GM19351 (cell line): ENCODE results near the gene METRN.
"Not testable (repeated sequence)": the region's sequence is repeated elsewhere in the genome, so short reads cannot be mapped to it uniquely, and the experiment has no call there.

Experiments used
- ATAC-seq: cut with Tn5 transposase; IDR thresholded peaks from one replicate; pipeline ENCODE4 v1.9.1; 2021; ENCODE audit warnings: mild to moderate bottlenecking, moderate library complexity; ENCODE audit not compliant: unreplicated experiment

Gene METRN

DNA sequence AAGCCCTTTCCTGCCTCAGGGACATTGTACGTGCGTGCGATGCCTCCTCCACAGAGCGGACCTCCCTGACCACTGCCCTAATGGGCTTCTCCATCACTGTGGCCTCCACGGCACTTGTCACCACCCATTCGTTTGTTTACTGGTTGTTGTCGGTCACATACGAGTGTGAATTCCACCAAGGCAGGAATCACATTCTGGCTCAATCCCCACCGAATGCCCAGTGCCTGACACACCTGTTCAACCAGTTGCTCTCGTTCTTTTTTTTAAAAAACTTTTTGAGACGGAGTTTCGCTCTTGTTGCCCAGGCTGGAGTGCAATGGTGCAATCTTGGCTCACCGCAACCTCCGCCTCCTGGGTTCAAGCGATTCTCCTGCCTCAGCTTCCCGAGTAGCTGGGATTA is 23.7 kb upstream of the METRN start:
- not testable (repeated sequence) for ATAC-seq

DNA sequence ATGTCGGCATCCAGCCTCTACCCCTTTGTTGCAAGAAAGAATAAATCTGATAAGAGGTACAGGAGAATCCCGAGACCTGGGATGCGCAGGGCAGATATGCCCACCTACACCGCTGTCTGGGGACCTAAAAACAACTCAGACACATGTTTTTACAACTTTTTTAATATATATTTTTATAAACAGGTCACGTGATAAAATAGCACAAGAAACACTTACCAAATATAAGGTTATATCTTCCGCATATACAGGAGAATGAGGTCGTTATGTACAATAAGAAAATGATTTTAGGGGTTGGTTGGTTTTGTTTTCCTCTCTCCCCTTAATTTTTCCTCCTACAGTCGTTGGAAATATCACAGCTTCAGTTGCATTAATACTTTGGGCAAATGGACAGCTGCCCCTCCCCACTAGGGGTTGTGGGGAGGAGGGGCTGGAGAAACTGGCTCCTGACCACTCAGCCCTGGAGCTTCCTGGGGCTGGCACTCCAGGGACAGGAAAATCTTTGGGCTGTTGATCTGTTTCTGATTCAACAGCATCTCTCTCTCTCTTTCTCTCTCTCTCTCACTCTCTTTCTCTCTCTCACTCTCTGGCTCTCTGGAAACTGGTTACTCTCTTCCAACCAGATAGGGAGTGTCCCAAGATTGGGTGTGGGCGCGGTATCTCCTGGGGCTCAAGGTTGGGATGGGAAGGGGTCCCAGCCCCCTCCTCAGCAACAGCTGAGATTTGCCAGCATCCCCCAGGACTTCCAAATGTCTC is 22.4 kb upstream of the METRN start:
- ATAC-seq, result no peak

DNA sequence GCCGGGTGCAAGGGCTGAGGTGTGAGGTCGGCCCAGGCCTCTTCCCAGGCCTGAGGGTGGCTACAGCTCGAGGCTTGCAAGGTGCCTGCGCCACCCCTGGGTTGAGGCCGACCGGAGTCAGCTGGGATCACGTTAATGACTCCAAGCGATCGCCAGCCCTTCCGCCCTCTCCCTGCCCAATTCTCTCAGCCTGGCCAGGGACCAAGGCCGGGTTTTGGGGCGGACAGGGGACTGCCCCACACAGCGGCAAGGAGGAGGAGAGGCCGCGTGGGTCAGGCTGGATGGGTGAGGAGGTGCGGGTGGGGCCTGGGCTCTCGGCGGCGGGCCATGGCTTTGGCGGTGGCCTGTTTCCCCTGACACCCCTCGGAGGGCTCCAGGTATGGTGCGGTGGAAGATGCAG is 21.6 kb upstream of the METRN start:
- ATAC-seq, result no peak

DNA sequence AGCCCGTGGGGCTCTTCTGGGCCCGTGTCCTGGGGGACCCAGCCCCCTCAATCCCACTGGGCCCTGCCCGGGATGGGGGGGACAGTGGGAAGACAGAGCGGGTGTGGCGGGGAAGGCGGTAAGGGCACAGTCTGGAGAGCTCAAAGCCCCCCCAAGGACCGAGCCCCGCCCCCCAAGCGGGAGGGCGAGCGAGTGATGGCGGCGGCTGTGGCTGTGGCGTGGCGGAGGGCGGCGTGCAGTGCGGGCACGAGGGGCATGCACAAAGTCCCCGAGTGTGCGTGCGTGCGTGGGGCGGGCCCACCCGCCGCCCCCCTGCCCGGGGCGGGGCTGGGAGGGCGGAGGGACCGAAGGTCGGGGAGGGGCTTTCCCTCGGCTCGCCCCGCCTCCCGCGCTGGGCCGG is 21.2 kb upstream of the METRN start:
- ATAC-seq, result no peak

DNA sequence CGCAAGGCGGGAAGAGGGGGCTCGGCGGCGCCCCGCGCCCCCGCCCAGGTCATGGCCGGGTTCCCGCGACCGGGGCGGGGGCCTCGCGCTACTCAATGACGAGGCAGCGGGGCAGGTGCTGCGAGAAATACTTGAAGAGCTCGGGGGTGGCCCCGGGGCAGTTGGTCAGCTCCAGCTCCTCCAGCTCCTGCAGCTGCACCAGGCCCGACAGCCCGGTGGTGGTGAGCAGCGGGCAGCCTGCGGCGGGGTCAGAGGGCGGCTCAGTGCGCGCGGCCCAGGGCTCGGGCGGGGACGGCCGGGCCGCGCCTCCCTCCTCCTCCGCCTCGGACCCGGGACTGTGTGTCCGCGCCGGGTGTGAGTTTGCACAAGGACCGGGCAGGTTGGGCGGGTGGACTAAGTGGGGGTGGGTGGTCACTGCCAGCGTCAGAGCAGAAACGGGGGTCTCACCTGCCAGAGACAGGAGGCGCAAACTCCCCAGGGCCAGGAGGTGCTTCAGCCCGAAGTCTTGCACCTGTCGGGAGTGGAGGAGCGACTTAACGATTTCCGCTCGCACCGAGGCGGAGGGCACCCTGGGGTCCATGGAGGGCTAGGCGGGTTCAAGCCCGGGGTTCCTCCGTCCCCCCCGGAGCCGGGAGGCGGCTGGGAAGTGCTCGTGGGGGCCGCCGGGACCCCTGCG is 20.6 kb upstream of the METRN start:
- no peak for ATAC-seq

- no peak for ATAC-seq
Observed at GRCh38 chr16:694863-695354, 20.0 kb upstream of the METRN start.

- no peak for ATAC-seq
Observed at GRCh38 chr16:695355-696089, 19.4 kb upstream of the METRN start.

DNA sequence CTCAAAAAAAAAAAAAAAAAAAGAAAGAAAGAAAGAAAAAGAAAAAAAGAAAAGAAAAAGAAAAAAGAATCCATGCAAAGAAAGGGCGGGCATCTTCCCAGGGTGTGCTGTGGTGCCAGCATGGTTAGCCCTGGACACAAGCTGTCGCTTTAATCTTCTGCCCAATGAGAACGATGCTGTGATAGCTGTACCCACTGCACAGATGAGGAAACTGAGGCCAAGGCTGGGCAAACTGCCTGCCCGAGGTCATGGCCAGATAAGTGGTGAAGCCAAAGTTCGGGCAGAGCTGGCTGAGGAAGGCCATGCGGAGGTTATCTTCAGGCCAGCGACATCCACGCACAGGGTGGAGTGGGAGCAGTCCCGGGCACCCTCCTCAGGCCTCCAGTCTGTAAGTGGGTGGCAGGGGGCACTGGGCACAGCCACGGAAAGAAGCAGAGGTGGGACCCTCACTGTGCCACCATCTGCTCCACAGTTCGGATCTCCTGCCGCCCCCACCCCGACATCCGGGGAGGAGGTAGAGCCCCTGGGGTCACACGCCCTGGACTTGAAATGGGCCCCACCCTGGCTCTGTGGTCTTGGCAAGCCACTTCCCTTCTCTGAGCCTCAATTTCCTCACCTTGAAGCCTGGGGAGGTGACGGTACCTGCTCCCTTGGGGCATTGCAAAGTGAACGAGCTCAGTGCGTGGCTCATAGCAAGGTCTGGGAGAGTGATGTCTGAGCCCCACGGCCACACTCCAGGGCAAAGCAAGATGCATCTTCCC is 15.8 kb upstream of the METRN start:
- no peak for ATAC-seq

GRCh38 chr16:700684-701584 is 14.0 kb upstream of the METRN start:
- ATAC-seq, result no peak

DNA sequence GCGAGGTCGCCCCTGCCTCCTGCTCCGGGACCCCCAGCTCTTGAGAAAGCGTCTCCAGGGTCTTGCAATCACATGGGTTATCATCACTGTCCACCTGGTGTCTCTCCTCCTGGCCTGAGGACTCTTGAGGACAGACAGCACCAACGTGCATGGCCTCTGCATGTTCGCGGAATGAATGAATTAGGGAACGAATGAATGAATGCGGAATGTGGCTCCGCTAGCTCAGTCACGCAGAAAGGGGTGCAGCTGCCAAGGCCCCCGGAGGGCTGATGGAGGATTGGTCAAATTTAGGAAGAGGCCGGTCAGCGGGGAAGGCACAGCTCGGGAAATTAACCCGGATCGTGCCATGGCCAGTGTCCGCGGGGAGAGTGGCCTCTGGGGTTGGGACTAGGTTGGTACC is 12.6 kb upstream of the METRN start:
- ATAC-seq, result no peak

DNA sequence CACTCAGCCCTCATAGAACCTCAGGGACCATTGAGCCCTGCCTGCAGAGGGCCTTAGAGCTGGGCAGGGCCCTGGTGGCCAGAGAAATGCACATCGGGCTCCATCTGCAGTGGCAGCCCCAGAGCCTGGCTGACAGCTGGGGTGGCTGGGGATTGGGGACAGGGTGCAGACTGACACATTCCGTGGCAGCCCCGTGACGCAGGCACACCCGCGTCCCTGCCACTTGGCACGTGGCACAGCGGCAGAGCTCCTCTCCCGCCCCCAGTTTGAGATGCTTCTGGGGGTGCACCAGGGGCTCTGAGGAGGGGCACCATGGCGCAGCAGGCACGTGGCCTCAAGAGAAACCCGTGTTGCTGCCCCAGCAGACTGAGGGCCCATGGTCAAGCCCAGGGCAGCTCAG is 11.5 kb upstream of the METRN start:
- no peak for ATAC-seq

DNA sequence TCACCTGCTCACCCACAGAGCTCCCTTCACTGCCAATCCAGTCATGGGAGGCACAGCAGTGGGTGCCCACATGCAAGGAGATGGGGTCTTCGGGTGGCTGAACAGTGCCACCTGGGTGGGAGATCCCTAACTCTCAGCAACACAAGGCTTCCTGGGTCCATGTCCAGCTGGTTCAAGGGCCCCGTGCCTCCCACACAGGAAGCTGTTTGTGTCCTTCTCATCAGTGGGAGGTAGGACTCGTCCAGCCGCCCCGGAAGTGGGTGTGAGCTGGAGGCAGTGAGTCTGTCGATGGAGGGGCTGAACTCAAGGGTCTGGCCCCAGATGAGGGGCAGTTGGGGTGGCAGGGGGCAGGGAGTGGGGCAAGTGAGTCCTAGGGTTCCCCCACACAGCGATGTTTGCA is 10.9 kb upstream of the METRN start:
- no peak for ATAC-seq

- no peak for ATAC-seq
Observed at GRCh38 chr16:704552-705380, 10.2 kb upstream of the METRN start.

DNA sequence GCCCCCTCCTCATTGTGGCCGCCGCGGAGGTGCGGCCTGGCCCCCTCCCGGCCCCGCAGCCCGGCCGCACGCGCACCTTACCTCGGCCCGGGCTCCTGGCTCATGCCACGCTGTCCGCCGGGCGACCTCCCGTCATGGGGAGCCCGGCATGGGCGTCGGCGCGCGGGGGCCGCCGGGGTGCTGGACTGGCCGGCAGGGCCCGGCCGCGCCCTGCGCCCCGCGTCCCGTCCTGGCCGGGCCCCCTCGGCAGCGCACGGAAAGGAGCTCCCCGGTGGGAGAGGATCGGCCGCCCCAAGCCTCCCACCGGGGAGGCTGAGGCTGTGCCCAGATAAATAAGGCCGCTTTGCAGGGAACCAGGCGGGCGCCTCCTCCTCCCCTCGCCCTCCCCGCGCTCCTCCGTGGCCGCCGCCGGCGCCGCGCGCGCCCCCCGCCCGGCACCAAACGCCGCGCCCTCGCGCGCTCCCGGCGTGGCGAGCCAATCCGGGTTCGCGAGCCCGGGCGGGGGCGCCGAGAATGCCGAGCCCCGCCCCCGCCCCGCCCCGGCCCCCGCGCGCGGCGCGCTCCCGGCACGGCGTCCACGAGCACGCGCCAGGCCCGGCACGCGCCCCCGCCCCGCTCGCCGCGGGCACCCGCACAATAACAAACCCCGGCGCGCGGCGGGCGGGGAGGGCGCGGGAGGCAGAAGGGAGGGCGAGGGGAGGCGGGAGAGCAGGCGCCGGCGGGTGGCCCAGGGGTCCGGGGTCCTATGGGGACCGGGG is 9.3 kb upstream of the METRN start, which contains the start of gene FBXL16:
TSS of gene FBXL16 (minus strand) at position 371 of the 758 bp plus-strand sequence. CDS start 8,396 bp downstream, outside the sequence.
- no peak for ATAC-seq

DNA sequence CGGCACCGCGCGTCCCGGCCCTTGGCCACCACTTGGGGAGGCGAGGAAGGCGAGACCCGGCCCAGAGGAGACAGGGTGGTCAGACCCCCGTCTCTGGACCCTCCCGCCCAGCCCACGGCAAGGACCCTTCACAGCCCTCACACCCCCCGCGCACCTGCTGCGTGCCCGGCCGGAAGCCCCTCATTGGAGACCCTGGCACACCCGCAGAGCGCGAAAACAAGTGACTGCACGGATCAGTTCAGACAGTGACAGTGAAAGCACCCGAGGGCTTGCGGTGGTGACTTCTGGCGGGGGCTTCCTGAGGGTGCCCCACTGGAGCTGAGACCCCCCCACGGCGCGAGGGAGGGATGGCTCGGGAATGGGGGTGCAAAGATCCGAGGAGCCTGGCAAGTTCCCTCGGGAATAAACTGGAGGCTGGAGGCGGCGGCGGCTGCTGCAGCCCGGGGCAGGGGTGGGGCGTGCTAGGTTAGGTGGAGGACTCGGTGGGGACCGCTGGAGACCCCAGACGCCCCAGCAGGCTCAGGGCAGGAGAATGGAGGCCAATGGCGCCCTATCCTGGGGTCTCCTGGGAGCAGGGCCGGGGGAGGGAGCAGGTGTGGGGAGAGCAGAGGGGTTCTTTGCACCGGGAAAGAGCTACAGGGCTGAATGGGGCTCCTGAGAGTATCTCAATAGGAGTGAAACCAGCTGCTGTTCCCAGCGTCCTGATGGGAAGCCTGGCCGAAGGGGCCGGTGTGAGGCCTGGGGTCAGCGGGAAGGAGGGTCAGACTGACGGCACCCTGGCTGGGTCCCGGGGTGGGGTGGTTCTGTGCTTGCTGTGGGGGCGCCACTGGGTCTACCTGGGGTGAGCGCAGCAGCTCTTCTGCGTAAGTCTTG is 8.5 kb upstream of the METRN start:
- ATAC-seq, result no peak

DNA sequence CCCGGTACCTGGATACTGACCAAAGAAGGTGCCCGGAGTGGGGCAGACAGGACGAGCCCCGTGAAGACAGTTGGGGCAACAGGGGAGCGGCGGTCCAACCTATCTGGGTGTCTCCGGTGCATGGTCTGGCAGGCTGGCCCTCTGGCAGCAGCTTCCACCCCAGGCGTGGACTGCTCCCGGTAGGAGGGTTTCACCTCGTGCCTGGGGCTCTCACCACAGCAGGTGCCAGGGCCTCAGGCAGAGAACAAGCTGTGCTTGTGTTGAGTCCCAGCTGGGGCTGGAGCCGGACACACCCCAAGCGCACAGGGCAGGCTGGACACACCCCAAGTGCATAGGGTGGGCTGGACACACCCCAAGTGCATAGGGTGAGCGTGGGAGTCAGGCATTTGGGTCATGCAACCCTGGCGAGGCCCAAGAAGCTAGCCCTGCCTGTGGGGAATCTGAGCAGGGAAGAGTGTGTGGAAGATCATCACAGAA is 7.8 kb upstream of the METRN start:
- no peak for ATAC-seq

DNA sequence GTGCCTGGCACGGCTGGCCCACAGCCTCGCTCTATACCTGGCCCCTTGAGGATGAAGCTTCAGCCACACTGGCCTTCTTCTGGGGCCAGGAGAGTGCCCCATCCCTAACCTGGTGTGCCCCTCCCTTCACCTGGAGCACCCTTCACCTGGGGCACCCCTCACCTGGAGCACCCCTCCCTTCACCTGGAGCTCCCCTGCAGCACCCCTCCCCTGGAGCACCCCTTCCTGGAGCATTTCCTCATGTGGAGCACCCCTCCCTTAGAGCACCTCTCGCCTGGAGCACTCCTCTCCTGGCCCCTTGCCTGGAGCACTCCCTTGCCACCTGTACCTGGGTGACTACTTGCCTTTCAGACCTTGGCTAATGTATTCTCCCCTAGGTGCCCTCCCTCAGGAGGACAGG is 6.9 kb upstream of the METRN start:
- ATAC-seq, result no peak
